Endothelial cell of umbilical vein (primary cell): ENCODE results near the gene CYP2F1. TPM values are rescaled to one million over a fixed set of nuclear protein-coding genes. Genes with fewer than 3 reads are reported as not detected.

Source experiments
- BruUV-seq: library from RNA; stranded (reverse); fragments of 400-500 nt; replicated peaks from 2 replicates; lab custom pipeline; 2021; lab: Mats Ljungman, UMichigan
- CTCF ChIA-PET: fragments of 300-600, 350-600 bp; sonication (Branson Sonifier 250); formaldehyde crosslinking; loops from one replicate; lab custom pipeline; 2021; ENCODE audit warnings: antibody characterized with exemption, inconsistent platforms; lab: Charles Lee
- POLR2A ChIA-PET: fragments of 300-600, 350-600 bp; sonication (Branson Sonifier 250); formaldehyde crosslinking; loops from one replicate; lab custom pipeline; 2021; ENCODE audit warnings: antibody characterized with exemption, inconsistent platforms; lab: Charles Lee
- DNase-seq: peaks from one replicate; pipeline ENCODE4 v3.0.0-alpha.2; 2011; ENCODE audit warnings: low read depth, low spot score
- FAIRE-seq: peaks from 2 replicates; lab custom pipeline; 2011; peaks lifted over from hg19 to GRCh38; lab: Jason Lieb, UNC
- H2AFZ ChIP-seq: 2 replicates; pipeline ENCODE4 v1.6.0; 2012; ENCODE audit warnings: low read depth, low read length, control low read depth, inconsistent platforms
- H3K27ac ChIP-seq: 2 replicates; pipeline ENCODE4 v1.5.1; 2011; ENCODE audit warnings: low read depth, mild to moderate bottlenecking, control low read depth, low read length, moderate library complexity; ENCODE audit not compliant: insufficient read depth
- H3K27me3 ChIP-seq, 2 experiments: 2 replicates each; pipeline versions ENCODE4 v1.6.0 to v1.6.1; 2011; ENCODE audit warnings: low read length in 2 of 2, mixed read lengths in 1 of 2; ENCODE audit not compliant: control insufficient read depth in 2 of 2, insufficient read depth in 2 of 2
- H3K36me3 ChIP-seq, 2 experiments: 2 replicates in 1 of 2; 3 replicates in 1 of 2; pipeline ENCODE4 v1.5.1; 2011; ENCODE audit warnings: low read length in 2 of 2, mild to moderate bottlenecking in 1 of 2, moderate library complexity in 1 of 2; ENCODE audit not compliant: control insufficient read depth in 2 of 2, insufficient read depth in 2 of 2; ENCODE audit errors: extremely low read depth in 1 of 2
- H3K4me1 ChIP-seq: 3 replicates; pipeline ENCODE4 v1.5.1; 2011; ENCODE audit warnings: mild to moderate bottlenecking, low read length; ENCODE audit not compliant: control insufficient read depth, insufficient read depth; ENCODE audit errors: extremely low read depth
- H3K4me2 ChIP-seq: 2 replicates; pipeline ENCODE4 v1.6.1; 2011; ENCODE audit warnings: low read length, control low read depth, mixed read lengths; ENCODE audit not compliant: insufficient read depth
- H3K4me3 ChIP-seq, 3 experiments: fragments of 200-600 bp in 1 of 3; sonication (generic), shearing (Covaris generic) in 1 of 3; replicated peaks in 1 of 3; 2 replicates each; pipeline ENCODE4 v1.5.1; 2011 to 2016; ENCODE audit warnings: control low read depth in 3 of 3, low read length in 3 of 3, mild to moderate bottlenecking in 2 of 3, inconsistent platforms in 1 of 3, low read depth in 1 of 3, moderate library complexity in 1 of 3; ENCODE audit not compliant: insufficient read depth in 1 of 3
- H3K79me2 ChIP-seq: 2 replicates; pipeline ENCODE4 v1.6.0; 2012; ENCODE audit warnings: low read length, inconsistent platforms; ENCODE audit not compliant: control insufficient read depth, insufficient read depth
- H3K9ac ChIP-seq: replicated peaks from 2 replicates; pipeline ENCODE3; 2011; ENCODE audit warnings: low read length, control low read depth; ENCODE audit not compliant: insufficient read depth; ENCODE audit errors: extremely low read depth
- H3K9me1 ChIP-seq: replicated peaks from 3 replicates; pipeline ENCODE4 v1.6.0; 2011; ENCODE audit warnings: mild to moderate bottlenecking, low read length; ENCODE audit not compliant: control insufficient read depth, insufficient read depth; ENCODE audit errors: extremely low read depth
- H3K9me3 ChIP-seq: replicated peaks from 2 replicates; pipeline ENCODE4 v1.5.1; 2012; ENCODE audit warnings: low read length, inconsistent platforms; ENCODE audit not compliant: control insufficient read depth, insufficient read depth
- H4K20me1 ChIP-seq: replicated peaks from 2 replicates; pipeline ENCODE3; 2011; ENCODE audit warnings: mild to moderate bottlenecking, low read length; ENCODE audit not compliant: control insufficient read depth, insufficient read depth; ENCODE audit errors: extremely low read depth
- CTCF ChIP-seq, 2 donors: IDR thresholded peaks; 1 replicate in 1 of 2; 2 replicates in 1 of 2; pipeline ENCODE4 v1.5.1; 2011; ENCODE audit warnings: low read length in 2 of 2, mild to moderate bottlenecking in 2 of 2, moderate library complexity in 2 of 2, control low read depth in 1 of 2, inconsistent platforms in 1 of 2, low read depth in 1 of 2; ENCODE audit not compliant: insufficient read depth in 1 of 2; ENCODE audit errors: extremely low read depth in 1 of 2
- EZH2 ChIP-seq: IDR thresholded peaks from 2 replicates; pipeline ENCODE4 v1.6.1; 2012; ENCODE audit warnings: borderline replicate concordance, low read depth, mild to moderate bottlenecking, moderate library complexity, low read length, inconsistent platforms; ENCODE audit not compliant: severe bottlenecking
- FOS ChIP-seq: IDR thresholded peaks from 2 replicates; pipeline ENCODE4 v1.6.1; 2011; ENCODE audit warnings: mild to moderate bottlenecking, low read length, moderate library complexity, borderline replicate concordance; ENCODE audit not compliant: insufficient read depth
- GATA2 ChIP-seq: IDR thresholded peaks from 2 replicates; pipeline ENCODE4 v1.7.0; 2011; ENCODE audit warnings: low read depth, mild to moderate bottlenecking, moderate library complexity, mixed read lengths, low read length; ENCODE audit not compliant: insufficient read length, insufficient read depth
- JUN ChIP-seq: IDR thresholded peaks from 2 replicates; pipeline ENCODE4 v1.6.1; 2011; ENCODE audit warnings: borderline replicate concordance, low read depth; ENCODE audit not compliant: insufficient read length, insufficient read depth
- MYC ChIP-seq: IDR thresholded peaks from one replicate; pipeline ENCODE4 v1.6.1; 2011; ENCODE audit warnings: mild to moderate bottlenecking, low read depth, low read length
- POLR2A ChIP-seq: IDR thresholded peaks from 2 replicates; pipeline ENCODE4 v1.6.1; 2012; ENCODE audit warnings: low read depth, mild to moderate bottlenecking, control low read depth, low read length
- POLR2AphosphoS5 ChIP-seq: IDR thresholded peaks from 2 replicates; pipeline ENCODE4 v1.6.1; 2012; ENCODE audit warnings: low read depth, mild to moderate bottlenecking, control low read depth, low read length, moderate library complexity; ENCODE audit not compliant: insufficient read depth
- dilution Hi-C: fragments of 300-500 bp; cut with MboI; formaldehyde crosslinking; loops from one replicate; pipeline ENCODE4 v1.15.0; 2019; ENCODE audit warnings: low sequenced_read_pairs; ENCODE audit not compliant: extremely low pct_ligation_motif_present
- intact Hi-C: fragments of 100-400 bp; cut with micrococcal nuclease; formaldehyde crosslinking; loops from one replicate; pipeline ENCODE4 v1.10.0; 2022
- polyA plus RNA-seq, 4 experiments: library from polyadenylated mRNA; depleted of rRNA in 3 of 4; stranded (reverse) in 3 of 4; unstranded in 1 of 4; fragments of >200 nt; gene quantifications; 2 replicates each; pipeline versions ENCODE4 v1.2.1 to v1.2.3, GENCODE V29; 2011 to 2012; ENCODE audit warnings: missing spikeins in 1 of 4
- total RNA-seq: library from RNA; stranded (reverse); gene quantifications from 2 replicates; pipeline ENCODE4 v1.2.3, GENCODE V29; 2021
- TF ChIP-seq, protein P1 (sequence below): IDR thresholded peaks from 2 replicates; pipeline ENCODE4 v1.6.1; 2011; ENCODE audit not compliant: insufficient read depth, insufficient read length

Gene CYP2F1
- total and polyA plus RNA-seq, 2 donors (not counting 3 experiments of a cell fraction or from before 2014, with no cell fraction given), result not detected

- CTCF ChIA-PET, result no interaction called here
- dilution Hi-C loops, result no loop called here
Measured at GRCh38 chr19:41131186-41131585, 17.0 kb downstream of the CYP2F1 start.

GRCh38 chr19:41133260-41133659 is 19.0 kb downstream of the CYP2F1 start:
- H3K4me3 ChIP-seq, result no peak overlapping the region
- H3K4me1 ChIP-seq, result no peaks in the 10 kb centered on the region
- no peak for DNase-seq
- FAIRE-seq, result no peak
- no peaks in the 10 kb centered on the region for H3K9me1 ChIP-seq
- no peak for TF ChIP-seq JUN
- no peak for TF ChIP-seq MYC
- TF ChIP-seq EZH2, result no peak
- TF ChIP-seq FOS, result no peak
- TF ChIP-seq, protein P1, sequence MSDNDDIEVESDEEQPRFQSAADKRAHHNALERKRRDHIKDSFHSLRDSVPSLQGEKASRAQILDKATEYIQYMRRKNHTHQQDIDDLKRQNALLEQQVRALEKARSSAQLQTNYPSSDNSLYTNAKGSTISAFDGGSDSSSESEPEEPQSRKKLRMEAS, result no peak
- TF ChIP-seq POLR2AphosphoS5, result no peak
- TF ChIP-seq CTCF (IDR thresholded peaks at IDR 0.05; ENCODE audit: extremely low read depth in 1 of 2, insufficient read depth in 1 of 2, low read depth in 1 of 2, low read length in 2 of 2), result no peak
- TF ChIP-seq GATA2, result no peak
- TF ChIP-seq POLR2A, result no peak
- dilution Hi-C loops, result no loop called here
- no peaks in the 10 kb centered on the region for H3K9me3 ChIP-seq
- intact Hi-C loops, result no loop called here
- H3K27me3 ChIP-seq, result peaks cover 0 to 7% of the 10 kb centered on the region in 2 experiments
- no peak overlapping the region for H3K27ac ChIP-seq
- no peaks in the 10 kb centered on the region for H3K36me3 ChIP-seq
- no peaks in the 10 kb centered on the region for H3K79me2 ChIP-seq
- no peak overlapping the region for H2AFZ ChIP-seq
- H3K4me2 ChIP-seq, result no peak overlapping the region
- ChIA-PET CTCF (no interaction called here), POLR2A (no interaction called here)
- H3K9ac ChIP-seq, result no peak overlapping the region
- no TSS peak for BruUV-seq
- H4K20me1 ChIP-seq, result no peaks in the 10 kb centered on the region

More at GRCh38 chr19:41131186-41131585, 17.0 kb downstream of the CYP2F1 start:
- no peak overlapping the region for H3K27ac ChIP-seq
- BruUV-seq, result no TSS peak
- no peak for TF ChIP-seq POLR2AphosphoS5
- H3K79me2 ChIP-seq, result no peaks in the 10 kb centered on the region
- FAIRE-seq, result no peak
- no peaks in the 10 kb centered on the region for H3K36me3 ChIP-seq
- no peak overlapping the region for H3K4me2 ChIP-seq
- POLR2A ChIA-PET, result interaction anchor here (0.7 kb wide), 2 partner anchors 11 to 547 kb away, joined by 3 read pairs; no protein-coding TSS in a partner anchor
- H3K4me1 ChIP-seq, result no peaks in the 10 kb centered on the region
- H3K9me3 ChIP-seq, result no peaks in the 10 kb centered on the region
- no peaks in the 10 kb centered on the region for H4K20me1 ChIP-seq
- no peak overlapping the region for H3K9ac ChIP-seq
- no peak for DNase-seq
- H3K27me3 ChIP-seq, result peaks cover 0 to 7% of the 10 kb centered on the region in 2 experiments
- H3K4me3 ChIP-seq, result no peak overlapping the region
- no peaks in the 10 kb centered on the region for H3K9me1 ChIP-seq
- H2AFZ ChIP-seq, result no peak overlapping the region
- intact Hi-C loops, result no loop called here
